Ramos (cell line): ENCODE data around the gene GPR119.

ENCODE experiments used
- in situ Hi-C: fragments of 300-500 bp; cut with MboI; formaldehyde crosslinking; loops from one replicate; pipeline ENCODE4 v1.14.3; 2022; ENCODE audit warnings: low sequenced_read_pairs; ENCODE audit not compliant: unreplicated experiment

The GPR119 gene

GRCh38 chrX:130340271-130340670 is 45.2 kb downstream of the GPR119 start:
- in situ Hi-C loops = no loop called here

- in situ Hi-C loops = loop anchor here (10.0 kb wide), 1 partner anchor 575 kb away; no protein-coding TSS in a partner anchor
Observed at GRCh38 chrX:130339408-130340222, 45.9 kb downstream of the GPR119 start, which contains the start of gene SLC25A14. Gene SLC25A14, plus strand, starts transcription at chrX:130339919. Its CDS starts 360 bp downstream, at chrX:130340279.

GRCh38 chrX:130338869-130339268 is 46.6 kb downstream of the GPR119 start:
- in situ Hi-C loops = loop anchor here (10.0 kb wide), 1 partner anchor 576 kb away; no protein-coding TSS in a partner anchor

- in situ Hi-C loops = loop anchor here (10.0 kb wide), 1 partner anchor 578 kb away; no protein-coding TSS in a partner anchor
Observed at GRCh38 chrX:130336531-130336930, 48.9 kb downstream of the GPR119 start.
